Neural progenitor cell (in vitro differentiated cells): ENCODE data around the gene HAPSTR1.

Experiments used
- EZH2 ChIP-seq: fragments of 200-600 bp; sonication (generic); IDR thresholded peaks from 2 replicates; pipeline ENCODE4 v1.6.1; 2017; ENCODE audit warnings: antibody characterized with exemption, mild to moderate bottlenecking, moderate library complexity
- TF ChIP-seq, protein P1 (sequence below): fragments of 200-600 bp; sonication (generic); IDR thresholded peaks from 2 replicates; pipeline ENCODE4 v1.5.1; 2017; ENCODE audit warnings: antibody characterized with exemption, mild to moderate bottlenecking

DNA sequence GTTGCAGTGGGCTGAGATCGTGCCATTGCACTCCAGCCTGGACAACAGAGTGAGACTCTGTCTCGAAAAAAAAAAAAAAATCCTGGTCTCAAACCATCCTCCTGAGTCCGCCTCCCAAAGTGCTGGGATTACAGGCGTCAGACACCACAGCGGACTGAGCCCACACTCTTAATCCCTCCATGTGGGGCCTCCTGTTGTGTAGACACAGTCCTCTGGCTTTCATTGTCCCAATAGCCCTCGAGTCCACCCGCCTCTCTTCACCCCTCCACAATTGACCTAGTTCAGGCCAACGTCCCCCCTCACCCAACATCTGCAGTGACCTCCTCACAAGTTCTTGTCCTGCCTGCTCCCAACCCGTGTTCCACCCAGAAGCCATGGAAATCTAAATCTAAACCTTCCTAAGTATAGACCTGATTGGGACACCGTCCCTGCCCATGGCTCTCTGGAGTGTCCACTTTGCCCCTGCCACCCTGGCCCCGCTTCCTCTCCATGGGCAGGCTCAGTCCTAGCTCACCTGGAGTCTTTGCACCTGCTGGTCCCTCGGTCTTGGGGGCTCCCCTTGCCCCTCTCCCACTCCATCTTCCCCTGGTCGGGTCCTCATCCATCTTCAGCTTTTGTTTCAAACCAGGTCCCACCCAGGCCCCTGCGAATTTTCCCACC, 46.7 kb downstream of the HAPSTR1 start:
- TF ChIP-seq, protein P1, sequence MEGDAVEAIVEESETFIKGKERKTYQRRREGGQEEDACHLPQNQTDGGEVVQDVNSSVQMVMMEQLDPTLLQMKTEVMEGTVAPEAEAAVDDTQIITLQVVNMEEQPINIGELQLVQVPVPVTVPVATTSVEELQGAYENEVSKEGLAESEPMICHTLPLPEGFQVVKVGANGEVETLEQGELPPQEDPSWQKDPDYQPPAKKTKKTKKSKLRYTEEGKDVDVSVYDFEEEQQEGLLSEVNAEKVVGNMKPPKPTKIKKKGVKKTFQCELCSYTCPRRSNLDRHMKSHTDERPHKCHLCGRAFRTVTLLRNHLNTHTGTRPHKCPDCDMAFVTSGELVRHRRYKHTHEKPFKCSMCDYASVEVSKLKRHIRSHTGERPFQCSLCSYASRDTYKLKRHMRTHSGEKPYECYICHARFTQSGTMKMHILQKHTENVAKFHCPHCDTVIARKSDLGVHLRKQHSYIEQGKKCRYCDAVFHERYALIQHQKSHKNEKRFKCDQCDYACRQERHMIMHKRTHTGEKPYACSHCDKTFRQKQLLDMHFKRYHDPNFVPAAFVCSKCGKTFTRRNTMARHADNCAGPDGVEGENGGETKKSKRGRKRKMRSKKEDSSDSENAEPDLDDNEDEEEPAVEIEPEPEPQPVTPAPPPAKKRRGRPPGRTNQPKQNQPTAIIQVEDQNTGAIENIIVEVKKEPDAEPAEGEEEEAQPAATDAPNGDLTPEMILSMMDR = no peak
- TF ChIP-seq EZH2 = no peak
